ENCODE measurements around the gene ADIRF.
"Not testable (repeated sequence)": the region's sequence is repeated elsewhere in the genome, so short reads cannot be mapped to it uniquely, and the experiment has no call there.

Gene ADIRF

GRCh38 chr10:86961481-86962091, 6.7 kb upstream of the ADIRF start:
- no peak for DNase-seq

- DNase-seq, result no peak
Observed at GRCh38 chr10:86962136-86962980, 5.9 kb upstream of the ADIRF start.

- DNase-seq, result no peak
Observed at GRCh38 chr10:86962981-86963310, 5.3 kb upstream of the ADIRF start.

GRCh38 chr10:86963341-86963919, 4.9 kb upstream of the ADIRF start:
- DNase-seq, result no peak

DNA sequence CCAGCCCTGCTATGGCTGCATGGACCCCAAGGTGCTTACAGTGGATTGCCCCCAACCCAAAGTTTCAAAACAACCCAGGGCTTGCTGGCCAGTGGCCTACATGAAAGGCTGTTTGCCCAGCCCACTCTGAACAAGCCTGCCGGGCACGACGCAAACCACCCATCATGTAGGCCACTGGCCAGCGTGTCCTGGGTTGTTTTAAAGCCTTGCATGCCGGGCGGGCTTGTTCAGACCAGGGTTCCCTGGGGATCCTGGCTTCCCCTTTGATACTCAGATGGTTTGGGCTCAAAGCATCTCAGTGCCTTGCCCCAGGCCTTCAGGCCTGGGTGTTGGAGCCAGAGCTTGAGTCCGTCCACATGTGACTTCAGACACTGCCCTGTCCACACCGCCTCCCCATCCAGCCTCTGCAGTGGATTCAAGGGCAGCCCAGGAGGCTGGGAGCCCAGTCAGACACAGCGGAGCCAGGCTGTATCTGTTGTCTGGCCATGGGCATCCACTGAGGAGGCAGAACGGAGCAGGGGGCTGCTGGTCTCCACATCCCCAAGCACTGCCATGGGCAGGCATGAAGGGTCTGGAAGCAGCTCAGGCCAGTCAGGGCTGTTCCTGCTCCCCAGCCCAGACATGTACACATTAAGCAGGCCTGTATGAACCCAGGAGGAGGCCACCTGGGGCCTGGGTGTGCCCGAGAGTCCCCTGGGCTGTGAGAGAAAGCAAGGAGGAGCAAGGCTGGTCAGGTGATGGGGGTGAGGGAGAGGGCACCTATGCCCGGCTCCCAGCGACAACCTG, 4.0 kb upstream of the ADIRF start:
- DNase-seq, result no peak

GRCh38 chr10:86964847-86965190, 3.5 kb upstream of the ADIRF start:
- no peak for DNase-seq

DNA sequence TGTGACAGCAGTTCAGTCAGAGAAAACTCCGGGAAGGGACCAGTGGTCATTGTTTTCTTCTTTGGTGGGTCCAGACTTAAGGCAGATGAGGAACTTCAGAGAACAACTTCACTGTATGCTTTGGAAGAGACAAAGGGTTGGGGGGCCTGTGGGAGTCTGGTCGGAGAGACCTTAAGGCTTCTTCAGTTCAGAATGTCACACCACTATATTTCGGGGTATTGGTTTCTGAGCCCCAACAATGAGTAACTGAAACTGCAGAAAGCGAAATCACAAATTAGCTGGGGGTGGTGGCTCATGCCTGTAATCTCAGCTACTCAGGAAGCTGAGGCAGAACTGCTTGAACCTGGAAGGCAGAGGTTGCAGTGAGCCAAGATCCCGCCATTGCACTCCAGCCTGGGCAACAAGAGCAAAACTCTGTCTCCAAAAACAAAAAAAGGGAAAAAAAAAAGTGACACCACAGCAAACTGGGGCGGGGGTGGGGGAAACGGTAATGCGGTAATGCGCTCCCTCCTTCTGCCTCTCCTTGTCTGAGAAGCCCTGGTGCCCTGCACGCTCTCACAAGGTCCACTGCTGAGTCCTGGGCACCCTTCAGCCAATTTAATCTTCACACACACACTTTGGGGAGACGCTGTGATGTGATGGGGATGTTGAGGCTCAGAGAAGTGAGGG, 2.2 kb upstream of the ADIRF start:
- no peak for DNase-seq

GRCh38 chr10:86967481-86967941, 771 bp upstream of the ADIRF start:
- no peak for DNase-seq

DNA sequence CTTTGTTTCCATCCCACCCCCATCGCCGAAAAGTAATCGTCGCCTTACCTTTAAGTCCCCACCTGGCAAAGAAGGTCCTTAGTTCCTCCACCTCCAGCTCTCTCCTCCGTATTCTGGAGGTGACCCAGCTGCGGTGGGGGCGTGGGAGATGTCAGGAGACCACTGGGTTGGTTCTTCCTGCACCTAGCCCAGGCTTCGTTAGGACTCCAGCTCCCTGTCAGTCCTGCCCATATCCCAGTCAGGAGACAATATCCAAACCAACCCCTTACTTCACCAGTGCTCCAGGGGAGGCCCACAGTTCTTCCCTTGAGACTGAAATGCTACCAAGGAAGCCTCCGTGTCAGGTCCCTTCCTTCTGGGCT, 693 bp downstream of the ADIRF start:
- no peak for DNase-seq

DNA sequence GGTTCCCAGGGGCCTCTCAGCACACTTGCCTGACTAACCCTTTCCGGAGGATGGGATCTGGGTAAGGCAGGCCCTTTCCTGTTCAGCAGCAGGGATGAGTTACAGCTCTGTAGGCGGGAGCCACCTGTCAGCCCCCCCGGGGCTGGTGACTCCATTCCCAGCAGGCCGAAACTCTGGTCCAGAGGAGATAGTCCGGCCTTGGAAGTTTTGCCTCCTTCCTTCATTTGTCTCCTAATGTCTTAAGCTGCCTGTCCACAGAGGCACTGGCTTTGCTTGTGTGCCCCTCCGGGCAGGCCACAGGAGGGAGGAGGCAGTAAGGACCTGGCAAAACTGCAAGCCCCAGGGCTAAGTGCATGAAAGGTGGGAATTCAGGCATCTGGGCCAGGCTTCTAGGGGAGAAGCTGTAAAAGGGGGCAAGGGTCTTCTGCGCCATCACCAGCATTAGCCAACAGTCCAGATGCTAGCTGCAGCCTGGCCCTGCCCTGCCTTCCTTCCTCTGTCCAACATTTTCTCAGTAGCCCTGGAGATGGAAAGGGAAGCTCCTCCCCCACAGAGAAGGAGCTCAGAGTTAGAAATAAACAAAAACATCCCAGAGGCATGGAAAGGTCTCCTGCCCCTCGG, 1.2 kb downstream of the ADIRF start:
- DNase-seq, result no peak

DNA sequence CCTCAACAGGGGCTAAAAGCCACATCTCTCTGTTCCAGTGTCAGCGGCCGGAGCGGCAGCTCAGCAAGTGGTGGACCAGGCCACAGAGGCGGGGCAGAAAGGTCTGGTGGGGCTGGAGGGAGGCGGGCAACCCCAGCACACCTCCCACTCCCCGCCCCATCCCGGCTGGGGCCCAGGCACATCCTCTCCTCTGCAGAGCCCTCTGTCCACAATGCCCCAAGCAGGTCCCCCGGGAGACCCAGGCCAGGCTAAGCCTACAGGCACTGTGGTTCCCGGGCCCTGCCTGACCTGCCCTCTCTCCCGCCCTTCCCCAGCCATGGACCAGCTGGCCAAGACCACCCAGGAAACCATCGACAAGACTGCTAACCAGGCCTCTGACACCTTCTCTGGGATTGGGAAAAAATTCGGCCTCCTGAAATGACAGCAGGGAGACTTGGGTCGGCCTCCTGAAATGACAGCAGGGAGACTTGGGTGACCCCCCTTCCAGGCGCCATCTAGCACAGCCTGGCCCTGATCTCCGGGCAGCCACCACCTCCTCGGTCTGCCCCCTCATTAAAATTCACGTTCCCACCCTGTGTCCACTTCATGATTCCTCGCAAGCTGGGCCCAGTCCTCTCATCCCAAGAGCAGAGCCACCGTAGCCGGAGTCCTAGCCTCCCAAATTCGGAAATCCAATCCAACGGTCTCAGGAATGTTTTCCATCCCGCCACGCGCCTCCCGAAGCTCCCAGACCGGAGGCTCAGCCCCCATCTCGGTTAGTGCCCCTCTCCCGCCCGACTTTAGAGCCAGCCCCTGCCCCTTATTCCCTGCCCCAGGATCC, 2.1 kb downstream of the ADIRF start:
- DNase-seq, result no peak

DNA sequence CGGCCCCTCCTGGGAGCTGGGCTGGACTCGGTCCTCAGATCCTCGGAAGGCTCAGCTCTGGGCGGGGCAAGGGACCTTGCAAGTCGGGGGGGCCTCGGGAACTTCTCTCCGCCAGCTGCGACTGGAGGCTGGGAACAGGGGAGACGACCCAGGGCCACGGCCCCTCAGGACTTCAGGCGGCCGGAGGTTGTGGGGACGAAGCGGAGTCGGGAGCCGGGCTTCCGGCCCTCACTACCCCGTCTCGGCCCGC, 2.6 kb downstream of the ADIRF start:
- DNase-seq, result no peak

DNA sequence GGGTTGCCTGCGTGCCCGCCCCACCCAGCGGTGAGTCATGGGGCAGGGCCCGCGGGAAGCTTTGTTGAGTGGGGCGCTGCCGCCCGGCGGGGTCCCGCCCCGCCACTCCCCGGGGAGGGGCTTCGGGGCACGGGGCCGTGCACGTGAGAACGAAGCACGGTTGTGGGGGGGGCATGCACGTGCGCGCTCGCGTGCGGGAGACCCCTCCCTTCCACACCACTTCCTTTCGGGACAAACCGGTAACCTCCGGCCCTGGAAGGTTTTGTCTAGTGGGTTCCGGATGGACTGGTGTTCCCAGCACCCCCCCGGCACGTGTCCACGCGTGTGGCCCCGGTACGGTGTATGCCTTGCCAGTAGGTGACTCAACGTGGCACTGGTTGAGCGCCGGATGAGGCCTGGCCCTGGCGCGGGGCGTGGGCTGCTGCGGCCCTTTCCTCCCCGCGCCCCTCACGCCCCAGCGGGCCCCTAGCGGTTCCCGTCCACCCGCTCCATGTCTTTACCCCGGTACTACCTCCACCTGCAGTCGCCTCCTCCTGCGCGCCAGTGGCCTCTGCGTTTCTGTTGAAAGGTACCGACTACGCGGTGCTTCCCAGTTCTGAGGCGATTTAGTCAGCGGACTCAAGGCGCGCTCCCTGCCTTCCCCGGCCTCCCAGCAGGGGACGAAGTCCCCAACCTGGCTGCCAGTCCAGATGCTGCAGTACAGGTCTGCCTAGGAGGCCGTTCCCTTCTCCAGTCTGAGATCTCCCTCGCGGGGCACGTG, 3.1 kb downstream of the ADIRF start:
- no peak for DNase-seq

GRCh38 chr10:86972613-86973380, 4.5 kb downstream of the ADIRF start:
- DNase-seq, result no peak

- no peak for DNase-seq
Observed at GRCh38 chr10:86974484-86974883, 6.2 kb downstream of the ADIRF start.

DNA sequence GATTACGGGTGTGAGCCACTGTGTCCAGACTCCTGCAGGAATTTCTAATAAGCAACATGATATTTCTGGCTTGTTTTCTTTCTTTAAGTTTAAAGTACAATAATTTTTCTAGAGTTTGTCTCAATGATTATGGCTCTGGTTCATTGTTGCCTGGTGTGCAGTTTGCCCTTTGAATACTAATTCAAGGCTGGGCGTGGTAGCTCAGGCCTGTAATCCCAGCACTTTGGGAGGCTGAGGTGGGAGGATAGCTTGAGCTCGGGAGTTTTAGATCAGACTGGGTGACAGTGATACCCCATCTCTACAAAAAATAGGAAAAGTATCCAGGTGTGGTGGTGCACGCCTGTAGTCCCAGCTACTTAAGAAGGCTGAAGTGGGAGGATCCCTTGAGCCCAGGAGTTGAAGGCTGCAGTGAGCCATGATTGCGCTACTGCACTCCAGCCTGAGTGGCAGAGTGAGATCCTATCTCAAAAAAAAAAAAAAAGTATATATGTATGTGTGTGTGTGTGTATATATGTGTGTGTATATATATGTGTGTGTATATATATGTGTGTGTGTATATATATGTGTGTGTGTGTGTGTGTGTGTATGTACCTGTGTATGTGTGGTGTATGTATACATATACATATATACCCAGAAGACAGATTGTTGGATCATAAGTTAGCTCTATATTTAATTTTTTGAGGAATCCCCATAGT, 8.2 kb downstream of the ADIRF start:
- no peak for DNase-seq

- not testable (repeated sequence) for DNase-seq
Observed at GRCh38 chr10:86978457-86978856, 10.2 kb downstream of the ADIRF start.

- no peak for DNase-seq
Observed at GRCh38 chr10:86979296-86979818, 11.1 kb downstream of the ADIRF start.

- no peak for DNase-seq
Observed at GRCh38 chr10:86979977-86980448, 11.7 kb downstream of the ADIRF start.
